A549 (cell line): Measurements from ENCODE around the gene FBXO38. TPM values are rescaled to one million over a fixed set of nuclear protein-coding genes. Genes with fewer than 3 reads are reported as not detected.

Experiments
- ATAC-seq, 2 experiments: fragments of 200-7000 bp in 1 of 2; fragments of >200 bp in 1 of 2; cut with Nextera tagmentation in 1 of 2; cut with Tn5 transposase in 1 of 2; 3 replicates each; pipeline versions ENCODE4 v1.8.0 to v1.9.1; 2018 to 2020; ENCODE audit warnings: mild to moderate bottlenecking in 1 of 2, moderate library complexity in 1 of 2
- CTCF ChIA-PET: fragments of 300-600 bp; sonication (Branson Sonifier 250); formaldehyde crosslinking; extraction: SDS; loops from one replicate; lab custom pipeline; 2021; ENCODE audit warnings: antibody characterized with exemption, inconsistent platforms; lab: Yijun Ruan, JAX
- POLR2A ChIA-PET: fragments of 350-600 bp; formaldehyde crosslinking; extraction: SDS; loops from one replicate; lab custom pipeline; 2021; ENCODE audit warnings: antibody characterized with exemption, inconsistent platforms; lab: Yijun Ruan, JAX
- DNase-seq, 2 experiments: peaks; one replicate each; pipeline versions ENCODE4 v3.0.0 to v3.0.0-alpha.2; 2011 to 2016; ENCODE audit warnings: low read depth in 1 of 2, low spot score in 1 of 2
- FAIRE-seq: peaks from 2 replicates; lab custom pipeline; 2011; peaks lifted over from hg19 to GRCh38; lab: Jason Lieb, UNC
- H3K27ac ChIP-seq, 2 experiments: fragments of >200 bp; sonication (Bioruptor Twin); formaldehyde crosslinking; 3 replicates each; pipeline ENCODE4 v1.5.1; 2016 to 2017
- H3K4me1 ChIP-seq: fragments of >200 bp; sonication (Bioruptor Twin); formaldehyde crosslinking; 3 replicates; pipeline ENCODE4 v1.6.1; 2016
- H3K4me2 ChIP-seq: fragments of >200 bp; sonication (Bioruptor Twin); formaldehyde crosslinking; 3 replicates; pipeline ENCODE4 v1.6.1; 2016
- H3K4me3 ChIP-seq: fragments of >200 bp; sonication (Bioruptor Twin); formaldehyde crosslinking; 3 replicates; pipeline ENCODE4 v1.5.1; 2016
- H3K9me3 ChIP-seq: fragments of >200 bp; sonication (Bioruptor Twin); formaldehyde crosslinking; 3 replicates; pipeline ENCODE4 v1.6.1; 2016
- BHLHE40 ChIP-seq: IDR thresholded peaks from 2 replicates; pipeline ENCODE4 v1.6.1; 2012; ENCODE audit warnings: low read depth, low read length, inconsistent platforms
- CHD4 ChIP-seq: fragments of 200-600 bp; sonication (generic); IDR thresholded peaks from 2 replicates; pipeline ENCODE4 v1.6.1; 2016; ENCODE audit warnings: antibody characterized with exemption, mild to moderate bottlenecking, borderline replicate concordance
- ESRRA ChIP-seq: fragments of 150-350 bp; IDR thresholded peaks from 2 replicates; pipeline ENCODE4 v1.6.1; 2014; ENCODE audit warnings: mild to moderate bottlenecking, low read length, borderline replicate concordance
- FOXS1 ChIP-seq: fragments of 250-450 bp; sonication (Bioruptor Pico); IDR thresholded peaks from 2 replicates; pipeline ENCODE4 v1.5.0; 2020; ENCODE audit warnings: mild to moderate bottlenecking, moderate library complexity
- KDM1A ChIP-seq: fragments of 200-600 bp; sonication (generic); IDR thresholded peaks from 2 replicates; pipeline ENCODE4 v1.6.1; 2016; ENCODE audit warnings: low read depth, mild to moderate bottlenecking
- KDM5A ChIP-seq: fragments of 200-600 bp; sonication (generic); IDR thresholded peaks from 2 replicates; pipeline ENCODE4 v1.6.1; 2016; ENCODE audit warnings: antibody characterized with exemption, mild to moderate bottlenecking
- MAZ ChIP-seq: fragments of 150-350 bp; IDR thresholded peaks from 2 replicates; pipeline ENCODE4 v1.6.1; 2014; ENCODE audit warnings: antibody characterized with exemption, low read depth, low read length, borderline replicate concordance
- NPAS2 ChIP-seq: fragments of 250-450 bp; sonication (Bioruptor Pico); IDR thresholded peaks from 2 replicates; pipeline ENCODE4 v1.8.0; 2022; ENCODE audit warnings: mild to moderate bottlenecking, moderate library complexity, borderline replicate concordance
- POLR2A ChIP-seq: IDR thresholded peaks from 2 replicates; pipeline ENCODE4 v1.6.1; 2012; ENCODE audit warnings: mild to moderate bottlenecking, low read length
- RAD21 ChIP-seq, 2 experiments: fragments of >200 bp in 1 of 2; sonication (Bioruptor Twin) in 1 of 2; formaldehyde crosslinking in 1 of 2; IDR thresholded peaks in 1 of 2; conservative IDR thresholded peaks in 1 of 2; 2 replicates in 1 of 2; 3 replicates in 1 of 2; pipeline ENCODE4 v1.6.1; 2012 to 2018; ENCODE audit warnings: inconsistent platforms in 1 of 2
- RARB ChIP-seq: fragments of 250-450 bp; sonication (Bioruptor Pico); IDR thresholded peaks from 2 replicates; pipeline ENCODE4 v1.8.0; 2021; ENCODE audit warnings: mild to moderate bottlenecking, moderate library complexity
- RCOR1 ChIP-seq: fragments of 150-350 bp; IDR thresholded peaks from 2 replicates; pipeline ENCODE4 v1.6.1; 2014; ENCODE audit warnings: antibody characterized with exemption, low read length, low read depth
- SREBF2 ChIP-seq: fragments of 450-650 bp; IDR thresholded peaks from 2 replicates; pipeline ENCODE4 v1.6.1; 2014; ENCODE audit warnings: mild to moderate bottlenecking, moderate library complexity
- TP53 ChIP-seq: fragments of 250-450 bp; sonication (Bioruptor Pico); IDR thresholded peaks from 2 replicates; pipeline ENCODE4 v1.5.0; 2021; ENCODE audit warnings: mild to moderate bottlenecking, moderate library complexity
- USF2 ChIP-seq: fragments of 450-650 bp; IDR thresholded peaks from 2 replicates; pipeline ENCODE4 v1.6.1; 2014; ENCODE audit warnings: antibody characterized with exemption
- ZNF302 ChIP-seq: fragments of 250-450 bp; sonication (Bioruptor Pico); IDR thresholded peaks from 2 replicates; pipeline ENCODE4 v1.9.0; 2021; ENCODE audit warnings: inconsistent platforms, mild to moderate bottlenecking, moderate library complexity
- ZSCAN20 ChIP-seq: fragments of 250-450 bp; sonication (Bioruptor Pico); IDR thresholded peaks from 2 replicates; pipeline ENCODE4 v1.8.0; 2022; ENCODE audit warnings: mild to moderate bottlenecking, moderate library complexity
- WGBS: methylation state at CpG from one replicate; pipeline ENCODE4 v1.1.6; 2017; ENCODE audit errors: missing lambda C conversion rate; 5-methylcytosine and 5-hydroxymethylcytosine counted together
- polyA plus RNA-seq, 4 experiments: library from polyadenylated mRNA; depleted of rRNA in 3 of 4; stranded (reverse); fragments of >200 nt; fragmentation: RNase III in 1 of 4; extraction: RNeasy Plus Mini Kit Qiagen cat#74134 plus additional on column Dnase treatment in 1 of 4; gene quantifications; 2 replicates in 3 of 4; 3 replicates in 1 of 4; pipeline ENCODE4 v1.2.3, GENCODE V29; 2011 to 2017
- TF ChIP-seq, protein P1 (sequence below): fragments of >200 bp; sonication (Bioruptor Twin); formaldehyde crosslinking; IDR thresholded peaks from 3 replicates; pipeline ENCODE4 v1.5.1; 2016
- TF ChIP-seq, protein P2 (sequence below): IDR thresholded peaks from 2 replicates; pipeline ENCODE4 v1.6.1; 2012
- TF ChIP-seq, protein P3 (sequence below): IDR thresholded peaks from 2 replicates; pipeline ENCODE4 v1.6.1; 2012

The FBXO38 gene
- polyA plus RNA-seq, 2 of the 4 experiments (the other 2 are of a cell fraction), result 15.8 to 33.2 TPM

DNA sequence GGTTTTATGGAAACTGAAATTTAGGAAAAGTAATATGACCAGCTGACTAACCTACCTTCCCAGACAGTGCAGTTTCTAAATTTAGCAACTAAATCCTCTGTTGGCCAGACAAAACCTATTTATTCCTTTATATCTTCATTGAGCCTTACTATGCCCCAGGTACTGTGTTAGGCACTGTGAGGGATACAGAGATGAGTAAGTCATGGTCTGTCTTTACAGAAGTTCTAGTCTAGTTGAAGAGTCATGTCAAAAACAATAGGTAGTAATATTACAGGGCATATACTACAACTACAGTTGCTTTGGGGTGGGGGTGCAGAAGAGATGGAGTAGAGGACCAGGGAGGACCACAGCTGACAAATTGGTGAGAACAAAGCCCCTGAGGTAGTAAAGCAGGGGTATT is 42.8 kb downstream of the FBXO38 start:
- Histone ChIP-seq H3K4me3 (no peak overlapping the region), H3K27ac (no peak overlapping the region), H3K4me1 (no peaks in the 10 kb centered on the region), H3K4me2 (no peak overlapping the region), H3K9me3 (no peaks in the 10 kb centered on the region)
- ChIA-PET CTCF (interaction anchor here (4.3 kb wide), 1 partner anchor 16 kb away, joined by 23 read pairs; no protein-coding TSS in a partner anchor), POLR2A (no interaction called here)
- ATAC-seq, result no peak
- FAIRE-seq, result no peak
- TF ChIP-seq NPAS2 (no peak), KDM1A (no peak), MAZ (no peak), POLR2A (no peak), ESRRA (no peak), BHLHE40 (no peak), ZNF302 (no peak), SREBF2 (no peak), KDM5A (no peak), RARB (CRISPR knock-in tag) (no peak)
- TF ChIP-seq, protein P1, sequence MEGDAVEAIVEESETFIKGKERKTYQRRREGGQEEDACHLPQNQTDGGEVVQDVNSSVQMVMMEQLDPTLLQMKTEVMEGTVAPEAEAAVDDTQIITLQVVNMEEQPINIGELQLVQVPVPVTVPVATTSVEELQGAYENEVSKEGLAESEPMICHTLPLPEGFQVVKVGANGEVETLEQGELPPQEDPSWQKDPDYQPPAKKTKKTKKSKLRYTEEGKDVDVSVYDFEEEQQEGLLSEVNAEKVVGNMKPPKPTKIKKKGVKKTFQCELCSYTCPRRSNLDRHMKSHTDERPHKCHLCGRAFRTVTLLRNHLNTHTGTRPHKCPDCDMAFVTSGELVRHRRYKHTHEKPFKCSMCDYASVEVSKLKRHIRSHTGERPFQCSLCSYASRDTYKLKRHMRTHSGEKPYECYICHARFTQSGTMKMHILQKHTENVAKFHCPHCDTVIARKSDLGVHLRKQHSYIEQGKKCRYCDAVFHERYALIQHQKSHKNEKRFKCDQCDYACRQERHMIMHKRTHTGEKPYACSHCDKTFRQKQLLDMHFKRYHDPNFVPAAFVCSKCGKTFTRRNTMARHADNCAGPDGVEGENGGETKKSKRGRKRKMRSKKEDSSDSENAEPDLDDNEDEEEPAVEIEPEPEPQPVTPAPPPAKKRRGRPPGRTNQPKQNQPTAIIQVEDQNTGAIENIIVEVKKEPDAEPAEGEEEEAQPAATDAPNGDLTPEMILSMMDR, result no peak
- TF ChIP-seq, protein P2, sequence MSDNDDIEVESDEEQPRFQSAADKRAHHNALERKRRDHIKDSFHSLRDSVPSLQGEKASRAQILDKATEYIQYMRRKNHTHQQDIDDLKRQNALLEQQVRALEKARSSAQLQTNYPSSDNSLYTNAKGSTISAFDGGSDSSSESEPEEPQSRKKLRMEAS, result no peak
- TF ChIP-seq, protein P3, sequence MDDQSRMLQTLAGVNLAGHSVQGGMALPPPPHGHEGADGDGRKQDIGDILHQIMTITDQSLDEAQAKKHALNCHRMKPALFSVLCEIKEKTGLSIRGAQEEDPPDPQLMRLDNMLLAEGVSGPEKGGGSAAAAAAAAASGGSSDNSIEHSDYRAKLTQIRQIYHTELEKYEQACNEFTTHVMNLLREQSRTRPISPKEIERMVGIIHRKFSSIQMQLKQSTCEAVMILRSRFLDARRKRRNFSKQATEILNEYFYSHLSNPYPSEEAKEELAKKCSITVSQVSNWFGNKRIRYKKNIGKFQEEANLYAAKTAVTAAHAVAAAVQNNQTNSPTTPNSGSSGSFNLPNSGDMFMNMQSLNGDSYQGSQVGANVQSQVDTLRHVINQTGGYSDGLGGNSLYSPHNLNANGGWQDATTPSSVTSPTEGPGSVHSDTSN, result no peak
- no peak for DNase-seq

GRCh38 chr5:148427370-148428042 is 43.7 kb downstream of the FBXO38 start:
- POLR2A ChIA-PET, result no interaction called here

DNA sequence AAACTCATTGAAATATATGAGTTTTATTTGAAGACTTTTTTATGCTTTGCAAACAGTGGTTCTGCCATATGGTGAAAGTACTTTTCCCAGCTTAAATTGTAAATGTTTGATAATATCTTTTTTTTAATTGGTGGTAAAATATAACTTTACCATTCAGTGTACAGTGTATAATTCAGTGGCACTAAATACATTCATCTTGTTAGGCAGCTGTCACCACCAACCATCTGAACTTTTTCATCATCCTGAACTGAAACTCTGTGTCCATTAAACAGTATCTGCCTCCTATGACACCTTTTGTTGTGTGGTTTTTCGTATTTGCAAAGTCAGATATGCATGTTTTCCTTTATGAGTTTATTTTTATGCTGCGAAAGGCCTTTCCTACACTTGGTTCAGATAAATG is 45.1 kb downstream of the FBXO38 start:
- H3K4me1 ChIP-seq, result no peaks in the 10 kb centered on the region
- CTCF ChIA-PET, result interaction anchor here (1.0 to 4.3 kb wide), 4 partner anchors 12 to 302 kb away, joined by 3 to 23 read pairs (median 4); no protein-coding TSS in a partner anchor
- TF ChIP-seq RAD21 (conservative IDR thresholded peaks at IDR 0.05 in 1 of 2, IDR thresholded peaks at IDR 0.05 in 1 of 2) (no peak), ZSCAN20 (CRISPR knock-in tag) (no peak), CHD4 (no peak), RCOR1 (no peak), USF2 (no peak), FOXS1 (no peak)
- TF ChIP-seq, protein P3, result no peak
- no peak overlapping the region for H3K4me2 ChIP-seq
- no peak overlapping the region for H3K4me3 ChIP-seq
- FAIRE-seq, result no peak
- 97% methylated on average over 2 of the region's 2 CpGs for WGBS
- POLR2A ChIA-PET, result no interaction called here
- H3K27ac ChIP-seq, result no peak overlapping the region
- no peak for DNase-seq
- H3K9me3 ChIP-seq, result no peaks in the 10 kb centered on the region
- no peak for ATAC-seq

More at GRCh38 chr5:148427370-148428042, 43.7 kb downstream of the FBXO38 start:
- FAIRE-seq, result no peak
- TF ChIP-seq TP53 (CRISPR knock-in tag) (no peak), POLR2A (no peak), RCOR1 (no peak)
- TF ChIP-seq, all 56 proteins: peak for 0
- H3K4me1 ChIP-seq, result no peaks in the 10 kb centered on the region
- 95% methylated on average over 12 of the region's 14 CpGs for WGBS
- no peaks in the 10 kb centered on the region for H3K9me3 ChIP-seq
- H3K4me2 ChIP-seq, result no peak overlapping the region
- no peak; a peak in 2 of 6 replicates for ATAC-seq
- H3K27ac ChIP-seq, result no peak overlapping the region
- no peak overlapping the region for H3K4me3 ChIP-seq
- DNase-seq, result no peak
- CTCF ChIA-PET, result interaction anchor here (4.3 kb wide), 1 partner anchor 15 kb away, joined by 23 read pairs; no protein-coding TSS in a partner anchor
